HCT116 (cell line): Measurements from ENCODE around the gene SPSB4. TPM values are rescaled to one million over a fixed set of nuclear protein-coding genes. Genes with fewer than 3 reads are reported as not detected.

Experiments used
- ATAC-seq: fragments of 200-7000 bp; cut with Tn5 transposase; 2 replicates; pipeline ENCODE4 v1.9.1; 2020; ENCODE audit warnings: mild to moderate bottlenecking, moderate library complexity
- BruUV-seq: library from RNA; stranded (reverse); fragments of 400-500 nt; replicated peaks from 2 replicates; lab custom pipeline; 2021; lab: Mats Ljungman, UMichigan
- CTCF ChIA-PET: fragments of 300-600 bp; sonication (Branson Sonifier 250); formaldehyde crosslinking; loops from one replicate; lab custom pipeline; 2021; ENCODE audit warnings: antibody characterized with exemption; lab: Charles Lee
- POLR2A ChIA-PET: fragments of 300-600, 350-600 bp; sonication (Branson Sonifier 250); formaldehyde crosslinking; loops from one replicate; lab custom pipeline; 2021; ENCODE audit warnings: antibody characterized with exemption; lab: Charles Lee
- RAD21 ChIA-PET, 2 experiments: fragments of 300-600 bp; sonication (Branson Sonifier 250); formaldehyde crosslinking; loops; one replicate each; lab custom pipeline; 2023; ENCODE audit warnings: low total read pairs in 2 of 2; ENCODE audit not compliant: uncharacterized antibody in 2 of 2, unreplicated experiment in 2 of 2, low non-redundant PET in 1 of 2; lab: Charles Lee
- DNase-seq: peaks from one replicate; pipeline ENCODE4 v3.0.0-alpha.2; 2010; ENCODE audit warnings: low read depth, low spot score
- H2AFZ ChIP-seq: fragments of 200-600 bp; shearing (Covaris generic), sonication (generic); 2 replicates; pipeline ENCODE4 v1.6.1; 2017; ENCODE audit warnings: low read depth, mixed run types, mixed read lengths, antibody characterized with exemption, low read length; ENCODE audit not compliant: poor library complexity, severe bottlenecking
- H3K27ac ChIP-seq: 2 replicates; pipeline ENCODE4 v1.5.1; 2012; ENCODE audit warnings: low read depth, low read length
- H3K27me3 ChIP-seq: fragments of 200-600 bp; sonication (generic); 2 replicates; pipeline ENCODE4 v1.6.1; 2016; ENCODE audit warnings: mixed run types, low read length, mixed read lengths; ENCODE audit not compliant: insufficient read depth
- H3K36me3 ChIP-seq, 2 experiments: fragments of 200-500 bp in 1 of 2; fragments of 200-600 bp in 1 of 2; sonication (Bioruptor generic) in 1 of 2; sonication (generic) in 1 of 2; 2 replicates each; pipeline versions ENCODE4 v1.5.1 to v1.6.1; 2014 to 2016; ENCODE audit warnings: low read length in 2 of 2, inconsistent platforms in 1 of 2, mixed read lengths in 1 of 2, mixed run types in 1 of 2; ENCODE audit not compliant: insufficient read depth in 2 of 2, control insufficient read depth in 1 of 2
- H3K4me1 ChIP-seq, 2 experiments: fragments of 200-600 bp in 1 of 2; sonication (generic) in 1 of 2; 2 replicates each; pipeline versions ENCODE4 v1.5.1 to v1.6.1; 2012 to 2017; ENCODE audit warnings: low read length in 2 of 2, inconsistent platforms in 1 of 2, mild to moderate bottlenecking in 1 of 2, mixed read lengths in 1 of 2, mixed run types in 1 of 2, moderate library complexity in 1 of 2; ENCODE audit not compliant: insufficient read depth in 2 of 2, control insufficient read depth in 1 of 2
- H3K4me2 ChIP-seq: fragments of 200-600 bp; sonication (generic); 2 replicates; pipeline ENCODE4 v1.6.1; 2017; ENCODE audit warnings: mixed run types, low read length, mixed read lengths
- H3K4me3 ChIP-seq, 2 experiments: fragments of 200-600 bp in 1 of 2; sonication (generic) in 1 of 2; replicated peaks in 1 of 2; 2 replicates each; pipeline ENCODE4 v1.5.1; 2011 to 2016; ENCODE audit warnings: low read length in 2 of 2, control low read depth in 1 of 2, low read depth in 1 of 2, mild to moderate bottlenecking in 1 of 2, mixed read lengths in 1 of 2, mixed run types in 1 of 2
- H3K79me2 ChIP-seq: fragments of 200-600 bp; sonication (generic); 2 replicates; pipeline ENCODE4 v1.6.1; 2017; ENCODE audit warnings: mild to moderate bottlenecking, mixed run types, low read length, moderate library complexity, mixed read lengths; ENCODE audit not compliant: insufficient read depth
- H3K9ac ChIP-seq: fragments of 200-600 bp; sonication (generic); 2 replicates; pipeline ENCODE4 v1.6.1; 2016; ENCODE audit warnings: low read length, mixed read lengths
- H3K9me2 ChIP-seq: fragments of 200-600 bp; sonication (generic), shearing (Covaris generic); 2 replicates; pipeline ENCODE4 v1.6.1; 2017; ENCODE audit warnings: mixed run types, mild to moderate bottlenecking, moderate library complexity; ENCODE audit not compliant: insufficient read depth
- H3K9me3 ChIP-seq, 2 experiments: fragments of 200-500 bp in 1 of 2; fragments of 200-600 bp in 1 of 2; sonication (Bioruptor generic) in 1 of 2; sonication (generic) in 1 of 2; 2 replicates each; pipeline ENCODE4 v1.6.1; 2014 to 2017; ENCODE audit warnings: low read length in 2 of 2, mixed read lengths in 2 of 2, inconsistent platforms in 1 of 2, low read depth in 1 of 2, mild to moderate bottlenecking in 1 of 2, mixed run types in 1 of 2, moderate library complexity in 1 of 2; ENCODE audit not compliant: control insufficient read depth in 1 of 2, insufficient read depth in 1 of 2
- H4K20me1 ChIP-seq: fragments of 200-600 bp; sonication (generic), shearing (Covaris generic); 2 replicates; pipeline ENCODE4 v1.6.1; 2017; ENCODE audit warnings: mixed run types, mild to moderate bottlenecking, moderate library complexity; ENCODE audit not compliant: insufficient read depth
- ATF3 ChIP-seq: IDR thresholded peaks from 2 replicates; pipeline ENCODE4 v1.6.1; 2012
- CBX3 ChIP-seq: IDR thresholded peaks from 2 replicates; pipeline ENCODE4 v1.6.1; 2012; ENCODE audit warnings: low read depth
- EGR1 ChIP-seq: IDR thresholded peaks from 2 replicates; pipeline ENCODE4 v1.6.1; 2012; ENCODE audit warnings: low read depth
- ELF1 ChIP-seq: IDR thresholded peaks from 2 replicates; pipeline ENCODE4 v1.6.1; 2012; ENCODE audit warnings: low read depth, borderline replicate concordance
- EZH2phosphoT487 ChIP-seq: fragments of 200-600 bp; IDR thresholded peaks from 2 replicates; pipeline ENCODE4 v1.6.1; 2018; ENCODE audit warnings: antibody characterized with exemption, borderline replicate concordance
- FOSL1 ChIP-seq: IDR thresholded peaks from 2 replicates; pipeline ENCODE4 v1.6.1; 2012; ENCODE audit warnings: low read depth
- REST ChIP-seq: IDR thresholded peaks from 2 replicates; pipeline ENCODE4 v1.6.1; 2012; ENCODE audit warnings: low read depth
- SIN3A ChIP-seq: IDR thresholded peaks from 2 replicates; pipeline ENCODE4 v1.6.1; 2012; ENCODE audit warnings: low read depth
- SP1 ChIP-seq: IDR thresholded peaks from 2 replicates; pipeline ENCODE4 v1.6.1; 2012; ENCODE audit warnings: low read depth
- SRF ChIP-seq: IDR thresholded peaks from 2 replicates; pipeline ENCODE4 v1.6.1; 2012; ENCODE audit warnings: low read depth
- TCF7L2 ChIP-seq: IDR thresholded peaks from 2 replicates; pipeline ENCODE4 v1.7.0; 2011; ENCODE audit warnings: borderline replicate concordance, inconsistent platforms; ENCODE audit not compliant: insufficient read depth, insufficient read length; ENCODE audit errors: extremely low read depth
- YY1 ChIP-seq: IDR thresholded peaks from 2 replicates; pipeline ENCODE4 v1.6.1; 2011; ENCODE audit warnings: low read length, low read depth, moderate library complexity, mild to moderate bottlenecking; ENCODE audit not compliant: insufficient replicate concordance; ENCODE audit errors: extremely low read depth
- ZNF274 ChIP-seq: fragments of 200-500 bp; sonication (Bioruptor generic); IDR thresholded peaks from 2 replicates; pipeline ENCODE4 v1.6.1; 2014; ENCODE audit warnings: mild to moderate bottlenecking, low read depth, low read length, inconsistent platforms
- intact Hi-C: fragments of 100-400 bp; cut with micrococcal nuclease; formaldehyde crosslinking; loops from 2 replicates; pipeline ENCODE4 v1.10.0; 2022
- total RNA-seq: library from RNA; stranded (reverse); gene quantifications from one replicate; pipeline ENCODE4 v1.2.1, GENCODE V29; 2021; ENCODE audit not compliant: unreplicated experiment

The SPSB4 gene
- total RNA-seq, 1 experiment from 2014 or later, result 0.57 TPM

GRCh38 chr3:141055536-141056445 lies 4.6 kb downstream of the SPSB4 start:
- no peak for TF ChIP-seq SP1
- TF ChIP-seq CBX3, result no peak
- no peak for TF ChIP-seq SIN3A
- TF ChIP-seq TCF7L2, result no peak
- no peak for TF ChIP-seq REST
- no peak for TF ChIP-seq YY1
- TF ChIP-seq EZH2phosphoT487, result no peak
- TF ChIP-seq ATF3, result no peak
- TF ChIP-seq FOSL1, result no peak
- TF ChIP-seq ELF1, result no peak
- no peak for TF ChIP-seq SRF
- TF ChIP-seq ZNF274, result no peak
- TF ChIP-seq EGR1, result no peak
- peaks cover 1 to 5% of the 10 kb centered on the region in 2 experiments; a peak in 3 of 4 replicates for H3K4me1 ChIP-seq
- no peaks in the 10 kb centered on the region for H3K9me3 ChIP-seq
- no TSS peak for BruUV-seq
- no peaks in the 10 kb centered on the region for H3K9me2 ChIP-seq
- no peak overlapping the region for H3K27ac ChIP-seq
- intact Hi-C loops, result no loop called here
- H3K4me2 ChIP-seq, result no peak overlapping the region
- ATAC-seq (no peak), DNase-seq (no peak)
- no peak overlapping the region for H3K4me3 ChIP-seq
- H2AFZ ChIP-seq, result no peak overlapping the region
- no peaks in the 10 kb centered on the region for H3K36me3 ChIP-seq
- no peaks in the 10 kb centered on the region for H3K79me2 ChIP-seq
- ChIA-PET RAD21 (no interaction called here), CTCF (no interaction called here), POLR2A (no interaction called here)
- H3K27me3 ChIP-seq, result 0 out of 2 replicates have a peak, but pooled peaks cover 5% of the 10 kb centered on the region
- no peaks in the 10 kb centered on the region for H4K20me1 ChIP-seq
- no peak overlapping the region for H3K9ac ChIP-seq
